Retina (tissue), 1 donor: ENCODE results near the gene CFAP65.

Source experiments
- DNase-seq: peaks from one replicate; pipeline ENCODE4 v3.0.0-alpha.2; 2016

The CFAP65 gene

DNA sequence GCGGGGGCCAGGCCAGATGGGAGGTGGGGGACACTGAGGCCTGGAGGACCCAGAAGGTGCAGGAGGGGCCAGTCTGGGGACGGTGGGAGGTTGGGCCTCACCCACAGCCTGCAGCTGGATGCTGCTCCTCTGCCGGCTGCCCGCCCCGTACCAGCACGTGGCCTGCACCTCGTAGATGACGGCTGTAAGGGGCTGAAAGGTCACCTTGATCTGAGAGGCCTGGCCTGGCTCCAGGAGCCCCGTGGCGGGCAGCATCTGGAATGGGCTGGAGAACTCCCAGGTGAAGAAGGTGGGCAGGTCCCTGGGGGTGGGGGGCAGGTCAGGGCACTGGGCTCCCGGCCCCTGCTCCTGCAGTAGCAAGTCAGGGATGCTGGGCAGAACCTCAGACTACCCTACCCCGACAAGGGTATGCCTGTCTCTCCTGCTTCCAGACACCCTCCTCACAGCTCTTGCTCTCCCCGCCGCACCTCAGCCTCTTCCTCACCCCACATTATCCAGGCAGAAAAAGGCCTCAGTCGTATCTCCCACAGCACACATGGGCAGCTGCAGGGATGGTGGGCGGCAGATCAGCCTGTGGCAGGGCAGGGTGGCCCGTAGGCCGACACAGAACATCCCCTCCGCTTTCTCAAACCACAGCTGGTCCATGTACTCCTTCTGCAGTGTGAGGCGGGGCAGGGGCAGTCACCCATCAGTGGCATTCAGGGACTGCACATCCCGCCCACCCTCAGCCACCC, 10.1 kb downstream of the CFAP65 start:
- no peak for DNase-seq

DNA sequence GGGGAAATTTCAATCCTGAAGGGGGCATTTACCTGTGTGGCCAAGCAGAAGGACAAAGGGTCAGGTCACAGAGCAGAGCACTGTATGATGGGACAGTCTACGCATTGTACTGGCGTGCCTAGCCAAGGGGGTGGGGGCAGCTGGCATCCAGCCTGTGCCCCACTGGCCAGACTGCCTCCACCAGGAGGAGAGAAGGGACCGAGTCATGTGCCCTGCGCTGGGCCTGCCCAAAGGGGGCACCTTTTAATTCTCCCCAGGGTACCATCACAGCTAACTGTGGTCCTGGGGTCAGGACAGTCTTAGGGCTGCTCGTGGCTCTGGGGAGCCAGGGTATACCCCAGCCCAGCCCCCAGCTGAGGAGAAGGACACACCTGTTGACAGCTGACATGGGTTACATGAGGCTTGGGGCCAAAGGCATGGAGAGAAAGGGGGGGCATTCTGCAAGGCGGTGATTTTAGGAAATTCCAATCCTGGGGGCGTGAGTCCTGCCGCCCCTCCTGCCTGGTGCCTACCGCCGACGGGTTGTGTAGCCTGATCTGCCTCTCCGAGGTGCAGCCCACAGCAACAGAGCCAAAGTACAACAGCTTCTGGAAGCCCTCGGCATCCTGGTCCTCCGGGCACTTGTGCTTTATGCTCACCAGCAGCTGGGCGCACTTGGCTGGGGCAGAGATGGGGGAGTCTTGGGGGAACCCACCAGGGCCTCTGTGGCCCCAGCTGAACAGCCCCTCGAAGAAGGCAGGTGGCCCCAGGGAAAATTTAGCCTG, 11.0 kb downstream of the CFAP65 start:
- no peak for DNase-seq

DNA sequence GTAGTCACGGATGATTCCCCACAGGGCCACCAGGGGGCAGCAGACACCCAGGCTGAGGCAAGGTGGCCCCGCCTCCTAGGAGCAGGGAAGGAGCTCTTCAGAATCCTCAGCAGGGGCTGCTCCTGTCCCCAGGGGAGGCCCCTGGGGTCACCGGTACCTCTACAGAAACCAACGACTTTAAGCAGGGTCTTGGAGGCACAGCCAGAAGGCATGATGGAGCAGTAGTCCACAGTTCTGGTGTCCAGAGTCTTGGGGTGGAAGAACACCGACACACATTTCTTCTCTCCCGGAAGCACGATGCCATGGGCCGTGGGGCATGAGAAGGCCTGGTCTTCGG, 11.5 kb downstream of the CFAP65 start:
- DNase-seq: peak; percentile 81

DNA sequence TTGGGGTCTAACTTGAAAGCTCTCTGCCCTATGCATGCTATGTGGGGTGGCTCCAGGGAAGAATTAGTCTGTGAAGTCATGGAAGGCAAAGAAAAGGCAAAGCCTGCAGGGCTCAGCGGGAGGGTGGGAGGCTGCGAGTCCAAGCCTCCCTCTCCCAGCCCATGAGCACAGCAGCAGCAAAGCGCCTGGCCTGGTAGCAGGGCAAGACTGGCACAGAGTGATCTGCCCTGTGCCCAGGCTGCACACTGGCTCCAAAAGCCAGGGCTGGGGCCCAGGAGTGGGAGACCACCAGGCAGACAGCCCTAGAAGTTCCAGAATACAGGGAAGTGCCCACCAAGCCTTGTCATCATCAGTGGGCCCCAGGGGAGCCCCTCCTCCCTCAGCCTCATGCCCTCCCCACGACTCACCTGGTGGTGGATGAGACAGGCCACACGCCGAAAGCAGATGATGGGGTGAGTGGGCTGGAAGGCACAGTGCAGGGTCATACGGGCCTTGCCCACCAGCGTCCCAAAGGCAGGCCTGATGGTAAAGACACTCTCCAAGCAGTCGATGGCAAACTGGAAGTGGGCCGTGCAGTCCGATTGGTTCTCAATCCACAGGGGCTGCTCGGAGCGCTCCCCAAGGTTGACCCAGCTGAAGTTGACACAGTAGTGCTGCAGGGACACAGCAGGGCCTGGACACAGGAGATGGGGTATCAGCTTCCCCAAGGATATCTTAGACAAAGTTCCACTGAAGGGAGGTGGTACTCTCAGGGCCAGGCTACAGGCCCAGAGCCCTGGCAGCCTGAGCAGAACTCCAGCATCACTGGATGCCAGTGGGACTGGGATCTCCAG, 12.1 kb downstream of the CFAP65 start:
- DNase-seq: no peak

DNA sequence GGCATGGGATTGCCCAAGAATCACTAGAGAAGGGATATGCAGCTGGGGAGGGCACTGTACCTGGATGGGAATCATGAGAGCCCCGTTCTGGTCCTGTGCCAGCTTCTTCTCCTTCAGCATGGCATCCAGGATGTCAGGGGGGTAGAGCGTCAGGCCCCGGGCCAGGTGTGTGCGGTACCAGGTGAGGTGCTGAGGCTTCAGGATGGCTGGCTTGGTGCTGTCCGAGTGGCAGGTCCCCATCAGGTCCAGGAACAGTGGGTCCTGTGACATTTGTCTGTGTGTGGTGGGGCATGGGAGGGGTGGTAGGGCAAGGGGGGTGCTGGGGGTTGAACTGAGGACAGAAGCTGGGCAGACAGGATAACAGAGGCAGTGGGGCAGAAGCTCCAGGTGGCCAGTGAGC, 13.2 kb downstream of the CFAP65 start:
- no peak for DNase-seq

DNA sequence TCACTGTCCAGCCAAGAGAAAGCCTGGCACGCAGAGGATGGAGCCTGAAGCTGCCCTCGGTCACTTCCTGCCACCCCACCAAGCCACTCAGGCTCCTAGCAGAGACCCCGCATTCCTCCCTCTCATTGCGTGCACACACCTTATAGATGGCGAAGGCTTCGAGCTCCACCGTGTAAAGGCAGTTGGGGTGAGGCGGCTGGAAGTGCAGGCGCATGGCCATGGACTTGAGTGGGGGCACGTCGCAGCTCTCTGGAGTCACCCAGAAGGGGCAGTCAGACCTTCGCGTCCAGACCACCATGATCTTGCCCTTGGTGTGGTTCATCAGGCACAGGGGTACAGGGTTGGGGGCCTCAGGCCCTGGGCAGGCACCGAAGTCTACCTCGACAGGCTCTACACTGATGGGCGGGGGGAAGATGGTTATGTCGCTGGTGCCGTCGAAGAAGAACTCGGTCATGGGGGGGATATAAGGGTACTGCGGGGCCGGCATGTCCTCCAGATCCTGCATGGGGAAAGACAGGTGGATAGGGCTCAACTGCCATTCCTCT, 13.7 kb downstream of the CFAP65 start:
- DNase-seq: no peak

DNA sequence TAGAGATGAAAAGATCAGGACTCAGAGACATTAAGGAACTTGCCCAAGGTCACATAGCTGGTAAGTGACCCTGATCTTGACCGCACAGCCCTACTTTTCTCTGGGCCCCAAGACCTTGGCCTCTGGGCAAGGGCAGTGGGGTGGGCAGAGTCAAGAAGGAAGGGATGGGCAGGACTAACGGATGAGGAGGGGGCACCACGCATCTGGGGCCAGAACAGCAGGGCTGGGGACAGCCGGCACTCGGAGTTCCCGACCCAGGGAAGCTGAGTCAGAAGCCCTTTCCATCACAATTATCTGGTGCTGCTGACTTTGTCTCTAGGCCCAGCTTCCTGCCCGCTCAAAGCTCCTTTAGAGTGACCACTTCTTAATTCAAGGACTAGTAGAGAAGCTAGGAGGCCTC, 14.4 kb downstream of the CFAP65 start:
- DNase-seq: no peak

DNA sequence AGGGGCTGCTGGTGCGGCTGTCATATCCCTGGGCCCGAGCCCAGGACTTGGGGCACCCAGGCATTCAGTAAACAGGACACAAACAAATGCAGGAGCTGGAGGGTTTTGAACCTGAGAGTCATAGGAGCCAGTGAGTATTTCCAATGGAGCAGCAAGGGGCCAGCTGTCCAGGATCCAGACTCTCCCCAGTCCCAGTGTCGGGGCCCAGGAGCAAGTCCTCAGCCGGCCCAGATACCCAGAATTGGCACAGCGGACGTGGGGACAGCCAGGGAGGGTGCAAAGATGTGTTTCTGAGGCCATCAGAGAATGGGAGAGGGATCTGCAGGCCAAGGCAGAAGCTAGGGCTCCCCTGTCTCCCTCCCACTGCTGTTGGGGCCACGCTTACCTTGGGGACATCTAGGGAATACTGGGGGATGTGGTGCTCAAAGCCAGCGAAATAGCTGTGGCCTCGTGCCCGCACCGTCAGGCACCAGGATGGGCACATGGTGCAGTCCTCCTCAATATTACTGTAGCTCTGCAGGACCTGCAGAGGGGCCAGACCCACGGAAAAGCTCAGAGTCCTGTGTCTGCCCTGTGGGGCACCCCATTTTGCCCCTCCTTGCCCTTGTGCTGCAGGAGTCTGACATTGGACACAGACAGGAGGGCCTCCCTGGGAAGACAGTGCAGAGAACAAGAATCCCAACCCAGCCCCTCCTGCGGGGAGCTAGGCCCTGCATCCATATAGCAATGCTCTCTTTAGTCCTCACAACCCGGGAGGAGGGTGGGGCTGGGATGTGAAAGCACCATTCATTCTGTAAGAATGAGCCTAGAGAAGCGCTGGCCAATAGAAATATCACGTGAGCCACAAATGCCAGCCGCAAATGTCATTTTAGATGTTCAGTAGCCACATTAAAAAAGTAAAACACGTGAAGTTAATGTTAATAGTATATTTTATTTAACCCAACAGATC, 15.4 kb downstream of the CFAP65 start:
- no peak for DNase-seq

DNA sequence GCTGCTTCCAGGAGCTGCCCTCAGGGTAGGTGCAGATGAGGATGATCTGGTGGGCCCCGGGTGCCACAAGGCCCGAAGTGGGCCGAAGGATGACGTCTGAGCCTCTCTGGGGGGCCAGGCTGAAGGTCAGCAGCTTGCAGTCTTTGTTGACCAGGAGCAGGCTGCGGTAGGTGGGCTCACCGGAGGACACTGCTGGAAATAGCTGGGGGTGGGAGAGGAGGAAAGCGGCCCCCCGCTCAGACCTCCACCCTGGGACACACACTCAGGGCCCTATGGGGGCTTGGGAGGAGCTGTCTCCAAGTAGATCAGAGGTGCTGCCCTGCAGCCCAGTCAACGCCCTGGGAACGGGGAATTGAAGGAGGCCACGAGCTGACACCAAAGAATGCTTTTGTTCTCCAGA, 17.3 kb downstream of the CFAP65 start:
- no peak for DNase-seq

DNA sequence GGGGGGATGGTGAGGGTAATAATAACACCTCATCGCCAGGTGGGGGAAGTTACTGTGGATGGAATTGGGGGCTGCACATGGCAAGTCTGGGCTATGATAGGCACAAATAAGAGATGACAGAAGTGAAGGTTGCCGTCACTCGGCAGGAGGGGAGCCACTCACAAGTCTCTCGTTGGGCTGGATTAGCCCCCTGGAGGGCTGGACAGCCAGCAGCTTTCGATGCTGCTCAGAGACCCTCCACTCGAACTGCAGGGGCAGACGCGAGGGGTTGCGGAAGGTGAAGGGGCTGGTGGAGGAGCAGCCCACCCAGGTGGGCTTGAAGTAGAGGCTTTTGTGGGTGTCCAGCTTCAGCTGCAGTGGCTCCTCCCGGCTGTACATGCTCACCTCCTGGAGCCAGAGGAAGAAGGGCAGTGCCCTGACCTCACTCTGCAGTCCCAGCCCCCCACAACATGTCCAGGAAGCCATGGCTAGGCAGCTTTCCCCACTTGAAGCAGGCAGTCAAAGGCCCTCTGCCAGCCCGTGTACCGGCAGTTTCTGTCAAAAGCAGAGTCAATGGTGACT, 18.2 kb downstream of the CFAP65 start:
- no peak for DNase-seq

DNA sequence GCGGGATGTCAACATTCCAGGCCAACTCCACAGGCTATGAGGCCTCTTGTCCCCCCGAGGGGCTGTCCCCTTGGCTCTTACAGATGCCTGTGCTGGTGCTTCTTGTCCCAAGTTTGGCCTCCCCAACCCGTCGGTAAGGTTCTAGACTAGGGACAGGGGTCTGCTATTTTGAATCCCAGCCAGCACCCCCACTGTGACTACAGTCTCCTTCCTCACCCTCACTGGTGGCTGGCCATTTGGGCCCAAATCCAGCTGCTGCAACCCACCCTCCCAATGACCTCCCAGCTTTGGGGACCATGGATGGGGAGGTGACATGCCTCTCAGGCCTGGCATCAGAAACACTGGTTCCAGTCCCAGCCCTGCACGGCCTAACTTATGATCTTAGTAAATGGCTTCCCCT, 18.7 kb downstream of the CFAP65 start:
- DNase-seq: no peak

DNA sequence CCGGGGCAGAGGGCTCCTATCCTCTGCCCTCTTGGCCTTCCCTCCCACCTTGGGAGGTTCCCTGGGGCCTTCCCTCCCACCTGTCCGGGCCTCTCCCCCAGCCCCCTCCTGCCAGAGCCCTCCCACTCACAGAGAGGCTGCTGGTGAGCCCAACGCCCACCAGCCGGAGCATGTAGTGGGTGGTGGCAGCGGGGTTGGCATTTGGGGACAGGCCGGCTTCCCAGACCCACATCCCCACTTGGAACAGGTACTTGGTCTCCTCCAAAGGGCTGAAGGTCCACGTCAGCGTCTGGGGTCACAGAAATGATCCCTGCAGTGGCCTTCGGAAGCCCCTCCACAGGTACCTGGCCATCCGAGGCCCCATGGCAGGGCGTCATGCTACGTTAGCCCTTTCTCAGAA, 19.3 kb downstream of the CFAP65 start:
- DNase-seq: no peak

DNA sequence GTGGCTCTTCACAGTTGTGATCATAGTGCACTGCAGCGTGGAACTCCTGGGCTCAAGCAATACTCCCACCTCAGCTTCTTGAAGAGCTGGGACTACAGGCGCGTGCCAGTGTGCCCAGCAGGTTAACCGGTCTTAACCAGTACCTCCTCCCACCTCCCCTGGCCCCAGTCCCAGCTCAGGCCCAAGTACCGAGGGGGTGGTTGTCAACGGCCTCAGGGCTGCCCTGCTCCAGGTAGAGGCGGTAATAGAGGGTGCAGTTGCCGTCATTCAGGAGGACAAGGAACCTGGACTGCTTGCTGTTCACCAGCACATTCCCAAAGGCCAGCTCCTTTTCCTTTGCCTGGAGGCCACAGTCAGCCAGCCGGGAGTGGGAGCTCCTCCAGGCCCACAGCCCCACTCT, 19.7 kb downstream of the CFAP65 start:
- no peak for DNase-seq

DNA sequence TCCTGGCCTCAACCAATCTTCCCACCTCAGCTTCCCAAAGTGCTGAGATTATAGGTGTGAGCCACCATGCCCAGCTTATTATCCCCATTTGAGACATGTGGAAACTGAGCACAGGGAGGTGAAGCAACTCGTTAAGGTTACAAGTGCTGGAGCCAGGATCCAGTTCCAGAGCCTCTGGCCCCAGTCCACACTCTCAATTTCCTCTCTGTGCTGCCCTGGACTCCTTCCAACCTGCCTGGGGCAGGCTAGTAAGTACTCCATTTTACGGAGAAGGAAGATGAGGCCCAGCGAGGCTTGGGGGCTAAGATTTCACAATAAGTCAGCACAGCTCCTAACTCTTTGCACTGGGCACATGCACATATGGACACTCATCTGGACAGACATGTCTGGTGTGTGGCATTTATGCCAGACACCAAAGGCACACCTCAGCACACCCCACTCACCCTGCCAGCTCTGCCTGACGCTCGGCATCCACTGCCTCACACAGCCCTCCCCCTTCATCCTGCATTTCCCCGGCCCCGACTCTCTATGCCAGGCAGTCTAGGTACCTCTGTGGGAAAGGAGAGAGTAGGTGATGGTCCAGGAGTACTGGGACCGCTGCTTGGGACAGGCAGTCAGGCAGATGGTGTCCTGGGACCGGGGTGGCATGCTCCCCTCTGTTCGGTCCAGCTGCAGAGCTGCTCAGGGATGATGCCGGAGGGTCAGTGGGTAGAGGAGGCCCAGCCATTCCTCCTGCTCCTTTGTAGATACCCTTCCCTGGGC, 20.5 kb downstream of the CFAP65 start:
- DNase-seq: no peak

DNA sequence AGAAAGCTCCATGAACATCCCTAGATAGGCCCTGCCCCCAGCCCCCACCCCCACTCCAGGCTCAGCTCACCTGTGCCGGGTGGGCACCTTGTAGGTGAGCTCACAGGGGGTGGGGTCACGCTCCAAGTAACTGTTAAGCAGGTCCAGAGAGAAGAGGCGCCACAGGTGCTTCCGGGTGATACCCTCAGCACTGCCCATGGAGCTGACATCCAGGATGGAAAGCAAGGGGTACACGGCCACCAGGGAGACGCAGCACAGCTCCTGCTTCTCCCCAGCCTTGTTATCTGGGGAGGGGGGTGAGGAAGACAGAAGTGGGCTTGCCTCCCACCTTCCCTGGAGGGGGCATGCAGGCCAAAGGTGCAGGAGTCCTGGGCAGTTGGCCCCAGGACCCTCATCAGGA, 21.9 kb downstream of the CFAP65 start:
- no peak for DNase-seq

DNA sequence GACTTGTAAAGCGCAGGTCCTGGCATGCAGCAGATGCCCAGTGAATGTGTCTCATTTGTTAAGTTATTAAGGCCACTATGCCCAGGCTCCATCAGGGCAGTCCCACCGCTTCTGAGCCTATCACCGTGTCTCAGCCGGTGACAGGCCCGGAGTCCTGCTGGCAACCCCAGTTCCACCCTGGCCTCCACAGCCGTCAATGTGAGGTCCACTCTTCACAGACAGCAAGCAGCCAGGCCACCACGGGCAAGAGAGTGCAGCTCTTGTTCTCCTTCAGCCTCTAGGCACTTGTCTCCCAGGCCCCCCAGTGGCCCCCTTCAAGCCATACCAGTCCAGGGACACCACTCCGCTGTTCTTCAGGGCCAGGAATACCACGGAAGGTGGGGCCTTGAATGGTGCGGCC, 22.6 kb downstream of the CFAP65 start:
- no peak for DNase-seq

DNA sequence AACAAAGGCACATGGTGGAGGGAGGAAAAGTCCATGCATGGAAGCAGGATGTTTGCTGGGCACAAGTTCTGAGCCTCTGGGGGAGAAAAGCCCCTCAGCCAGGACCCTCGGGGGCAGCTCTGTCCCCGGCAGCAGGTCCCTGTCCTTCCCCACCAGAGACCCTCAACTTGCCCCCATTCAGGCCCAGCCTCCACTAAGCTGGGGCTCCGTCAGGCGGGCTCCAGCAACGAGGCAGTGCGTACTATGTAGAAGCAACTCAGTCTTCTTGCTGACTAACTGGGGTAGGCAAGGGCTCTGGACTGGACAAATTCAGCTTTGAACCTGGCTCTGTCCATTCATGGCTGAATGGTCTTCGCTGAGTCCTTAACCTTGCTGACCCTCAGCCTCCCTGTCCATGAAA, 23.0 kb downstream of the CFAP65 start:
- no peak for DNase-seq

DNA sequence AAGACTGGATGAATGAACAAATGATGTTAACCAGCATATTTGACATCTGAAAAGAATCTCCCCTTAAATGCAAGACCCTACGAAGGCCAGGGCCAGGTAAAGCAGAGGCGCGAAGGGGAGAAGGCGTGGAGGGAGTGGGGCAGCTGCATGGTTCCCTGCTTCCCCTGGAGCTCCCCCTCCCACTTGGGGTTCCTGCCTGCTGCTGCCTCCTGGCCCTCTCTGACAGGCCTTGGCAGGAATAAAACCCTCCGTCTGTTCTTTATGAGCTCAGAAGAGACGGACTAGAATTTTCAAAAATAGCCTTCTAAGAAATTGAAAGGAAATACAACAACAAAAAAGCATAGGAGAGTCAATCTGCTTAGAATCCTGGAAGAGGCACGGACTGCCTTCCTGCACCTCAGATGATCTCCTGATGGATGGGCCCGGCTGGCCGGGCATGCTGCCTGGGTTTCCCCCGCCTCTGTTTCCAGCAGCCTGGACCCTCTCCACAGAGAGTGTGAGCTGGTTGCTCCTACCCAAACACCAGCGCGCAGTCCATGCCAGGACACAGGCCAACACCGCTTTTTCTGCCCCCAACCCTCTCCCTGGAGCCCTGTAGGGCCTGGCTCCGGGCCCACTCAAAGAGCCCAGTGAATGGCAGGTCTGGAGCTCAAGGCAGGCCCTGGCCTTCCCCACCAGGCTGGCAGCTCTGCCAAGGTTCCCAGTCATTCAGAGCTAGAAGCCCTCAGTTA, 23.9 kb downstream of the CFAP65 start:
- DNase-seq: no peak

DNA sequence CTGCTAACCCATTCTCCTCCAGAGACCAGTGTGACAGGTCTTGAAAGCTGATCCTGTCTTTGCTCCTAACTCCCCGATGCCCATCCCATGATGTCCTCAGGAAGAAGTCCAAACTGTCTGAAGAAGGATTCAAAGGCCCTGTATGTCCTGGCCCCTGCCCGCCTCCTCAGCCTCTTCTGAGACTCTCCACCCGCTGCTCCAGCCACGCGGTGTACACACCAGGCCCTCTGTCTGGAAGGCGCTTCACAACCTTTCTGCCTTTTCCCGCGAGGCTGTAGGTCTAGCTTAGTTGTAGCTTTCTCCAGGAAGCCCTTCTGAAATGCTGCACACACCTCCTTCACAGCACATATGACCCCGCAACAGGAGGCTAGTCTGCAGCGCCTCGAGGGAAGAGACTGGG, 24.6 kb downstream of the CFAP65 start:
- DNase-seq: no peak

DNA sequence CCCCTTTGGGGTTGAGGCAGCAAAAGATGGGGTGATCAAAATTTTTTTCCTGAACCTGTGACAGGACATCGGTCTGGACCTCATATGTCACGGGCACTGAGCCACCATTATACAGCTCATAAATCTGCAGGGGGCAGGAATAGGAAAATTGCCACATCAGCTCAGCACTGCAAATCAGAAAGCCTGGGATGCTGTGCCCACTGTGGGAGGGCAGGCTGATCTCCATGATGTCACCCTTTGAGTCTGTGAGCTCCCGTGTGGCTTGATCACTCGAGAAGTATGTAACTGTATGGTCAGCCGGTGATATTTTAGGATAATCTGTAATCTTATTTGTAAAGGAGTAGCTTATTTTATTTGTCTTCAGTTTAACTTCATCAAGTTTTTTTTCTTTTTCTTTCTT, 30.4 kb downstream of the CFAP65 start:
- no peak for DNase-seq
